Activated CD4-positive, alpha-beta memory T cell treated with anti-CD3 and anti-CD28 coated beads, Interleukin-2, amount 10 ng/mL, durations not matched to agents 7 days and 5 days (primary cell): ENCODE data around the gene PTK7. TPM values are rescaled to one million over a fixed set of nuclear protein-coding genes. Genes with fewer than 3 reads are reported as not detected.
"Not testable (repeated sequence)": the region's sequence is repeated elsewhere in the genome, so short reads cannot be mapped to it uniquely, and the experiment has no call there.

Source experiments
- CTCF ChIA-PET: fragments of 350-600 bp; sonication (Branson Sonifier 250); formaldehyde crosslinking; loops from one replicate; lab custom pipeline; 2021; ENCODE audit warnings: antibody characterized with exemption, inconsistent platforms; lab: Charles Lee
- POLR2A ChIA-PET: fragments of 350-600 bp; sonication (Branson Sonifier 250); formaldehyde crosslinking; loops from one replicate; lab custom pipeline; 2021; ENCODE audit warnings: antibody characterized with exemption; lab: Charles Lee
- DNase-seq: peaks from one replicate; pipeline ENCODE4 v3.0.0-alpha.2; 2020
- H3K27ac Mint-ChIP-seq: one replicate; pipeline ENCODE4 v1.8.0; 2021; ENCODE audit warnings: mild to moderate bottlenecking, mixed read lengths
- H3K27me3 Mint-ChIP-seq: one replicate; pipeline ENCODE4 v1.8.0; 2021; ENCODE audit warnings: mixed read lengths
- H3K36me3 Mint-ChIP-seq: one replicate; pipeline ENCODE4 v1.8.0; 2021; ENCODE audit warnings: low read depth, mixed read lengths
- H3K4me1 Mint-ChIP-seq: one replicate; pipeline ENCODE4 v1.8.0; 2021; ENCODE audit warnings: mixed read lengths
- H3K4me3 Mint-ChIP-seq: one replicate; pipeline ENCODE4 v1.8.0; 2021; ENCODE audit warnings: mild to moderate bottlenecking, mixed read lengths
- H3K9me3 Mint-ChIP-seq: one replicate; pipeline ENCODE4 v1.8.0; 2021; ENCODE audit warnings: mixed read lengths
- total RNA-seq, 2 experiments: library from RNA; stranded (reverse); gene quantifications; one replicate each; pipeline ENCODE4 v1.2.3, GENCODE V29; 2021

The PTK7 gene
- total RNA-seq, 2 experiments from 2014 or later = 0.23 to 0.35 TPM

GRCh38 chr6:43128926-43129325 is 52.8 kb downstream of the PTK7 start:
- H3K4me1 Mint-ChIP-seq = no peaks in the 10 kb centered on the region
- no peaks in the 10 kb centered on the region for H3K9me3 Mint-ChIP-seq
- no peak overlapping the region for H3K27ac Mint-ChIP-seq
- H3K27me3 Mint-ChIP-seq = no peaks in the 10 kb centered on the region
- CTCF ChIA-PET = interaction anchor here (0.9 kb wide), 1 partner anchor 14 kb away, joined by 4 read pairs; no protein-coding TSS in a partner anchor
- H3K36me3 Mint-ChIP-seq = no peaks in the 10 kb centered on the region
- no peak overlapping the region for H3K4me3 Mint-ChIP-seq
- DNase-seq = no peak
- POLR2A ChIA-PET = no interaction called here

DNA sequence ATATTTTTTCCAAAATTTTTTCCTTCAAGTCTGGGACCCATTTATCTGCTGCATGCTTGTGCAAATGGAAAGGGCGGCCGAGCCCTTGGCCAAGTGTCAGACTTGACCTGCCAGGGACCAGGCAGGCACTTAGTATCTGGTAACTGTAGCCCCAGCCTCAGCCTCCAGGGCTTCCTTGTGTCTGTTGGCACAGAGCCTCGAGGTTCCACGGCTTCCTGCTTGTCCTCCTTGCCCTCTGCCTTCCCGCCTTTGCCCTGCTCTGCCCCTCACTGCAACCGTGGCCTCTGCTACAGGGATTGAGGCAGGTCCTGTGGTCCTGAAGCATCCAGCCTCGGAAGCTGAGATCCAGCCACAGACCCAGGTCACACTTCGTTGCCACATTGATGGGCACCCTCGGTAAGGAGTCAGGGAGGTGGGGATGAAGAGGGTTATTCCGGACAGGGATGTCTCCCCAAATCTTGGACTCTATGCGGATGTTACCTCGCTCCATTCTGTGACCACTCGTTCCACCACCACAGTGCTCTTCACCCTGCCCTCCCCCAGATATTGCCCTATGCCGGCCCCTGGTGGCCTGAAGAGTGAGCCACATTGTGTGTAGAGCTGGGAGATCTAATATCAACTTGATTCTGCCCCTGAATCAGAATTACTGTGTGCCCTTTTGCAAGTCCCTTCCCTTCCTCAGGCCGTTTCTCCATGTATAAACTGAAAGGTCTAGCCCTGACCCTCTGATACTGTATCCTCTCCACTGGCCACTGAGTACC is 53.5 kb downstream of the PTK7 start:
- peak; percentile 20 for DNase-seq
- no peaks in the 10 kb centered on the region for H3K9me3 Mint-ChIP-seq
- no peaks in the 10 kb centered on the region for H3K36me3 Mint-ChIP-seq
- H3K27ac Mint-ChIP-seq = no peak overlapping the region
- ChIA-PET POLR2A (no interaction called here), CTCF (interaction anchor here (0.6 kb wide), 1 partner anchor 524 kb away, joined by 3 read pairs; no protein-coding TSS in a partner anchor)
- H3K27me3 Mint-ChIP-seq = no peaks in the 10 kb centered on the region
- no peaks in the 10 kb centered on the region for H3K4me1 Mint-ChIP-seq
- no peak overlapping the region for H3K4me3 Mint-ChIP-seq

DNA sequence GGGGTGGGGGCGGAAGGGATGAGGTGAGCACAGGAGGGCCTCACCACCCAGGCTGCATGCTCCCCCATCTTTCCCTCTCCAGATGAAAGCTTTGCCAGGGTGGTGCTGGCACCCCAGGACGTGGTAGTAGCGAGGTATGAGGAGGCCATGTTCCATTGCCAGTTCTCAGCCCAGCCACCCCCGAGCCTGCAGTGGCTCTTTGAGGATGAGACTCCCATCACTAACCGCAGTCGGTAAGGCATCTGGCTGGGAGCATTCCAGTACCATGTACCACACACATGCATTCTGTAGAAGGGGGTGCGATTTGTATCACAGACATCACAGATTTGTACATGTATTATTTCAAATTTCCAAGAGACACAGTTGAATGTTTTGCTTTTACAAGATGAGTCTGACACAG is 54.3 kb downstream of the PTK7 start:
- POLR2A ChIA-PET = no interaction called here
- Mint-ChIP-seq H3K4me3 (no peak overlapping the region), H3K4me1 (no peaks in the 10 kb centered on the region), H3K36me3 (no peaks in the 10 kb centered on the region), H3K27ac (no peak overlapping the region), H3K27me3 (no peaks in the 10 kb centered on the region), H3K9me3 (no peaks in the 10 kb centered on the region)
- DNase-seq = no peak
- CTCF ChIA-PET = no interaction called here

DNA sequence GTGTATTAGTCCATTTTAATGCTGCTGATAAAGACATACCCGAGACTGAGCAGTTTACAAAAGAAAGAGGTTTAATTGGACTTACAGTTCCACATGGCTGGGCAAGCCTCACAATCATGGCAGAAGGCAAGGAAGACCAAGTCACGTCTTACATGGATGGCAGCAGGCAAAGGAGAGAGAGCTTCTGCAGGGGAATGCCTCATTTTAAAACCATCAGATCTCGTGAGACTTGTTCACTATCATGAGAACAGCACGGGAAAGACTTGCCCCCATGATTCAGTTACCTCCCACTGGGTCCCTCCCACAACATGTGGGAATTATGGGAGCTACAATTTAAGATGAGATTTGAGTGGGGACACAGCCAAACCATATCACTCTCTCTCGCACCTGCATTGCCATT is 55.3 kb downstream of the PTK7 start:
- POLR2A ChIA-PET, H3K9me3 Mint-ChIP-seq, H3K36me3 Mint-ChIP-seq, DNase-seq, H3K27me3 Mint-ChIP-seq, CTCF ChIA-PET, H3K4me1 Mint-ChIP-seq, H3K4me3 Mint-ChIP-seq, H3K27ac Mint-ChIP-seq: not testable (repeated sequence)

DNA sequence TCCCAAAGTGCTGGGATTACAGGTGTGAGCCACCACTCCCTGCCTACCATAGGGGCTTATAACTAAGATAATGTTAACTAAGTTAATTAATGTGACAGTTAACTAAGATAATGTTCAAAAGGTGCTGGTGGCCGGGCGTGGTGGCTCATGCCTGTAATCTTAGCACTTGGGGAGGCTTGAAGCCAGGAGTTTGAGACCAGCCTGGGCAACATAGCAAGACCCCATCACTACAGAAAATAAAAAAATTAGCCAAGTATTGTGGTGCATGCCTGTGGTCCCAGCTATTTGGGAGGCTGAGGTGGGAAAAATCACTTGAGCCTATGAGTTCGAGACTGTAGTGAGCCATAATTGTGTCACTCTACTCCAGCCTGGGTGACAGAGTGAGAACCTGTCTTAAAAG is 62.2 kb downstream of the PTK7 start:
- no peaks in the 10 kb centered on the region for H3K36me3 Mint-ChIP-seq
- DNase-seq = no peak
- no peaks in the 10 kb centered on the region for H3K9me3 Mint-ChIP-seq
- no peak overlapping the region for H3K27ac Mint-ChIP-seq
- peaks cover under 1% of the 10 kb centered on the region for H3K4me1 Mint-ChIP-seq
- CTCF ChIA-PET = no interaction called here
- no peak overlapping the region for H3K4me3 Mint-ChIP-seq
- no peaks in the 10 kb centered on the region for H3K27me3 Mint-ChIP-seq
- POLR2A ChIA-PET = no interaction called here

DNA sequence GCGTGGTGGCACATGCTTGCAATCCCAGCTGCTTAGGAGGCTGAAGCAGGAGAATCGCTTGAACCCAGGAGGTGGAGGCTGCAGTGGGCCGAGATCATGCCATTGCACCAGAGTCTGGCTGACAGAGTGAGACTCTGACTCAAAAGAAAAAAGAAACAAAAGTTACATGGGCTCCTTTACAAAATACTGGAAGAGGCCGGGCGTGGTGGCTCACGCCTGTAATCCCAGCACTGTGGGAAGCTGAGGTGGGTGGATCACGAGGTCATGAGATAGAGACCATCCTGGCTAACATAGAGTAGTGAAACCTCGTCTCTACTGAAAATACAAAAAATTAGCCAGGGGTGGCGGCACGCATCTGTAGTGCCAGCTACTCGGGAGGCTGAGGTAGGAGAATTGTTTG is 63.9 kb downstream of the PTK7 start:
- H3K27ac Mint-ChIP-seq, H3K9me3 Mint-ChIP-seq, H3K27me3 Mint-ChIP-seq, H3K36me3 Mint-ChIP-seq, H3K4me3 Mint-ChIP-seq, DNase-seq, POLR2A ChIA-PET, H3K4me1 Mint-ChIP-seq: not testable (repeated sequence)
- CTCF ChIA-PET = interaction anchor here (0.7 kb wide), 1 partner anchor 182 kb away, joined by 3 read pairs; no protein-coding TSS in a partner anchor

DNA sequence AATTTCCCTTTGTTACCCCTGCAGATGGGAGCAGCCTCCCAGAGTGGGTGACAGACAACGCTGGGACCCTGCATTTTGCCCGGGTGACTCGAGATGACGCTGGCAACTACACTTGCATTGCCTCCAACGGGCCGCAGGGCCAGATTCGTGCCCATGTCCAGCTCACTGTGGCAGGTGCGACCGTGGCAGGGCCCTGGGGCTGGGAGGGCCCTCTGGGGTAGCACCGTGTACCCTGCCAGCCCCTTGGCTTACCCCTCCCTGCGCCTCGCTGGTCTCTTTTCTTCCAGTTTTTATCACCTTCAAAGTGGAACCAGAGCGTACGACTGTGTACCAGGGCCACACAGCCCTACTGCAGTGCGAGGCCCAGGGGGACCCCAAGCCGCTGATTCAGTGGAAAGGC is 65.5 kb downstream of the PTK7 start:
- no peak overlapping the region for H3K4me3 Mint-ChIP-seq
- H3K27ac Mint-ChIP-seq = no peak overlapping the region
- H3K9me3 Mint-ChIP-seq = no peaks in the 10 kb centered on the region
- no peak for DNase-seq
- ChIA-PET CTCF (no interaction called here), POLR2A (no interaction called here)
- H3K4me1 Mint-ChIP-seq = peaks cover 10% of the 10 kb centered on the region
- H3K36me3 Mint-ChIP-seq = no peaks in the 10 kb centered on the region
- H3K27me3 Mint-ChIP-seq = no peaks in the 10 kb centered on the region

GRCh38 chr6:43142101-43142500 is 66.0 kb downstream of the PTK7 start:
- Mint-ChIP-seq H3K36me3 (no peaks in the 10 kb centered on the region), H3K9me3 (no peaks in the 10 kb centered on the region), H3K4me1 (peaks cover 10% of the 10 kb centered on the region), H3K27me3 (no peaks in the 10 kb centered on the region), H3K4me3 (no peak overlapping the region), H3K27ac (no peak overlapping the region)
- no peak for DNase-seq
- CTCF ChIA-PET = interaction anchor here (0.9 to 2.7 kb wide), 5 partner anchors 8 to 241 kb away, joined by 3 to 15 read pairs (median 11); no protein-coding TSS in a partner anchor
- POLR2A ChIA-PET = no interaction called here

- no peak overlapping the region for H3K27ac Mint-ChIP-seq
- peaks cover 10% of the 10 kb centered on the region for H3K4me1 Mint-ChIP-seq
- ChIA-PET POLR2A (interaction anchor here (0.6 to 1.8 kb wide), 6 partner anchors 88 to 359 kb away, joined by 3 to 5 read pairs (median 4); partner anchors contain the start of genes CUL7, PEX6 and PPP2R5D), CTCF (interaction anchor here (0.5 to 2.7 kb wide), 51 partner anchors 9 to 955 kb away, joined by 3 to 15 read pairs (median 4); partner anchors contain the start of genes CNPY3, CUL7, CUL9 and KLC4)
- no peak overlapping the region for H3K4me3 Mint-ChIP-seq
- H3K27me3 Mint-ChIP-seq = no peaks in the 10 kb centered on the region
- H3K9me3 Mint-ChIP-seq = no peaks in the 10 kb centered on the region
- no peaks in the 10 kb centered on the region for H3K36me3 Mint-ChIP-seq
- peak; percentile 79 for DNase-seq
These were observed 67.4 kb downstream of the PTK7 start for GRCh38 chr6:43143235-43144128.

GRCh38 chr6:43144879-43145278 is 68.8 kb downstream of the PTK7 start:
- no peak overlapping the region for H3K27ac Mint-ChIP-seq
- H3K36me3 Mint-ChIP-seq = no peaks in the 10 kb centered on the region
- POLR2A ChIA-PET = no interaction called here
- no peak overlapping the region for H3K4me3 Mint-ChIP-seq
- CTCF ChIA-PET = interaction anchor here (1.8 to 2.7 kb wide), 3 partner anchors 19 to 91 kb away, joined by 5 to 8 read pairs (median 7); partner anchors contain the start of gene CUL7
- DNase-seq = no peak
- H3K9me3 Mint-ChIP-seq = no peaks in the 10 kb centered on the region
- H3K27me3 Mint-ChIP-seq = no peaks in the 10 kb centered on the region
- H3K4me1 Mint-ChIP-seq = peaks cover 10% of the 10 kb centered on the region

DNA sequence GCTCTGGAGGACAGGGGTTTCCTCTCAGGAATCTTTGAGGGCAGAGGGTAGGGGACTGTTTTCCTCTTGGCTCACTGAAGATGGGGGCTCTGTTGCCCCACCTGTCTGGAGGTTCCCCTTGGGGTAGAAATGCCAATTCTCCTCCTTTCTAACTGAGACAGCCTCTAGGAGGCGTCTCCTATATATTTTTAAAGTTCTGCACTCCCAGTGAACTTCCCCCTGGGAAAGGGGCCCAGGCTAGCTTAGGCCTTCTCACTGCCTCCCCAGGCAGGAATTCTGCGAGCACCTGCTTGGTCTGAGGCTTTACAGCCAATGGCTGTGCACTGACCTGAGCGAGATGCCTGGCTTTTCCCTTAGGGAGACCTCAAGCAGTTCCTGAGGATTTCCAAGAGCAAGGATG is 70.1 kb downstream of the PTK7 start:
- no peak for DNase-seq
- ChIA-PET POLR2A (no interaction called here), CTCF (no interaction called here)
- Mint-ChIP-seq H3K36me3 (no peaks in the 10 kb centered on the region), H3K4me1 (peaks cover 10% of the 10 kb centered on the region), H3K9me3 (no peaks in the 10 kb centered on the region), H3K27ac (no peak overlapping the region), H3K27me3 (no peaks in the 10 kb centered on the region), H3K4me3 (no peak overlapping the region)

GRCh38 chr6:43146709-43147688 is 70.9 kb downstream of the PTK7 start:
- no peaks in the 10 kb centered on the region for H3K36me3 Mint-ChIP-seq
- no peak overlapping the region for H3K4me3 Mint-ChIP-seq
- ChIA-PET POLR2A (no interaction called here), CTCF (interaction anchor here (1.0 kb wide), 1 partner anchor 34 kb away, joined by 3 read pairs; no protein-coding TSS in a partner anchor)
- H3K4me1 Mint-ChIP-seq = peaks cover 10% of the 10 kb centered on the region
- no peaks in the 10 kb centered on the region for H3K27me3 Mint-ChIP-seq
- no peak for DNase-seq
- no peaks in the 10 kb centered on the region for H3K9me3 Mint-ChIP-seq
- H3K27ac Mint-ChIP-seq = no peak overlapping the region
